K562 (cell line): ENCODE measurements around the gene ALDH3B2. TPM values are rescaled to one million over a fixed set of nuclear protein-coding genes. Genes with fewer than 3 reads are reported as not detected.

ENCODE experiments used
- ATAC-seq: fragments of 200-7000 bp; cut with Tn5 transposase; 3 replicates; pipeline ENCODE4 v1.9.1; 2020; ENCODE audit warnings: moderate library complexity
- BruUV-seq: library from RNA; stranded (reverse); fragments of 400-500 nt; replicated peaks from 2 replicates; lab custom pipeline; 2021; lab: Mats Ljungman, UMichigan
- CTCF ChIA-PET: fragments of 300-600 bp; formaldehyde crosslinking; extraction: SDS; loops from one replicate; lab custom pipeline; 2021; ENCODE audit warnings: low intra/inter-chr PET ratio; lab: Yijun Ruan, JAX
- POLR2A ChIA-PET: fragments of 300-600, 350-650 bp; sonication (Branson Sonifier 250); formaldehyde crosslinking; extraction: SDS; loops from one replicate; lab custom pipeline; 2021; ENCODE audit warnings: antibody characterized with exemption, inconsistent platforms; lab: Yijun Ruan, JAX
- DNase-seq, 4 experiments: peaks; one replicate each; pipeline versions ENCODE4 v3.0.0 to v3.0.0-alpha.2; 2011 to 2018; ENCODE audit warnings: low spot score in 3 of 4, mixed read lengths in 3 of 4; ENCODE audit errors: extremely low read depth in 1 of 4
- FAIRE-seq: peaks from 2 replicates; lab custom pipeline; 2011; peaks lifted over from hg19 to GRCh38; lab: Jason Lieb, UNC
- H2AFZ ChIP-seq: 2 replicates; pipeline ENCODE4 v1.6.0; 2011; ENCODE audit warnings: low read depth, low read length, control low read depth, inconsistent platforms
- H3K27ac ChIP-seq: fragments of 200-600 bp; 3 replicates; pipeline ENCODE4 v1.8.0; 2011; ENCODE audit warnings: low read depth, mild to moderate bottlenecking, control low read depth, inconsistent platforms, low read length, moderate library complexity, mixed read lengths; ENCODE audit errors: extremely low read depth
- H3K27me3 ChIP-seq, 2 experiments: fragments of 300-600 bp in 1 of 2; 2 replicates in 1 of 2; 3 replicates in 1 of 2; pipeline versions ENCODE4 v1.6.0 to v1.8.0; 2011; ENCODE audit warnings: inconsistent platforms in 2 of 2, low read length in 2 of 2, mild to moderate bottlenecking in 1 of 2, mixed read lengths in 1 of 2, moderate library complexity in 1 of 2; ENCODE audit not compliant: control insufficient read depth in 2 of 2, insufficient read depth in 2 of 2
- H3K36me3 ChIP-seq: fragments of 300-600 bp; 3 replicates; pipeline ENCODE4 v1.8.0; 2011; ENCODE audit warnings: mild to moderate bottlenecking, low read length, inconsistent platforms; ENCODE audit not compliant: control insufficient read depth, insufficient read depth
- H3K4me1 ChIP-seq, 2 experiments: fragments of 200-600 bp in 1 of 2; replicated peaks in 1 of 2; 2 replicates in 1 of 2; 3 replicates in 1 of 2; pipeline versions ENCODE4 v1.5.1 to v1.8.0; 2011; ENCODE audit warnings: inconsistent platforms in 2 of 2, low read length in 2 of 2, mild to moderate bottlenecking in 1 of 2, mixed read lengths in 1 of 2, moderate library complexity in 1 of 2; ENCODE audit not compliant: control insufficient read depth in 2 of 2, insufficient read depth in 2 of 2
- H3K4me2 ChIP-seq: 2 replicates; pipeline ENCODE4 v1.6.1; 2011; ENCODE audit warnings: low read length, control low read depth, inconsistent platforms, mixed read lengths; ENCODE audit not compliant: insufficient read depth
- H3K4me3 ChIP-seq: fragments of 200-600 bp; sonication (generic), shearing (Covaris generic); 2 replicates; pipeline ENCODE4 v1.5.1; 2016; ENCODE audit warnings: control low read depth, inconsistent platforms
- H3K79me2 ChIP-seq: fragments of 200-600 bp; 3 replicates; pipeline ENCODE4 v1.8.0; 2011; ENCODE audit warnings: low read length, inconsistent platforms; ENCODE audit not compliant: control insufficient read depth, insufficient read depth
- H3K9ac ChIP-seq, 2 experiments: 2 replicates each; pipeline versions ENCODE4 v1.6.0 to v1.6.1; 2011; ENCODE audit warnings: low read depth in 2 of 2, low read length in 2 of 2, control low read depth in 1 of 2, inconsistent platforms in 1 of 2, mild to moderate bottlenecking in 1 of 2, mixed read lengths in 1 of 2; ENCODE audit not compliant: insufficient read depth in 1 of 2
- H3K9me1 ChIP-seq: one replicate; pipeline ENCODE4 v1.6.0; 2011; ENCODE audit warnings: inconsistent platforms, mild to moderate bottlenecking, low read length, moderate library complexity; ENCODE audit not compliant: control insufficient read depth, insufficient read depth
- H3K9me3 ChIP-seq: replicated peaks from 2 replicates; pipeline ENCODE4 v1.5.1; 2011; ENCODE audit warnings: low read depth, low read length, inconsistent platforms; ENCODE audit not compliant: control insufficient read depth, insufficient read depth
- H4K20me1 ChIP-seq: replicated peaks from 2 replicates; pipeline ENCODE4 v1.6.1; 2011; ENCODE audit warnings: low read length, inconsistent platforms, mixed read lengths; ENCODE audit not compliant: control insufficient read depth, insufficient read depth
- ZNF121 ChIP-seq: sonication (generic); formaldehyde crosslinking; conservative IDR thresholded peaks from 2 replicates; pipeline ENCODE4 v1.8.0; 2022; ENCODE audit warnings: missing genetic modification reagents
- ZNF408 ChIP-seq: fragments of 250-450 bp; sonication (Bioruptor Pico); IDR thresholded peaks from 2 replicates; pipeline ENCODE4 v1.4.0; 2020; ENCODE audit warnings: low read depth, mild to moderate bottlenecking, moderate library complexity
- WGBS: fragments of 100-300 bp; shearing (Covaris generic); methylation state at CpG from one replicate; pipeline ENCODE4 v1.1.6; 2016; ENCODE audit warnings: low coverage, mixed read lengths; ENCODE audit not compliant: insufficient coverage; ENCODE audit errors: missing lambda C conversion rate; 5-methylcytosine and 5-hydroxymethylcytosine counted together
- in situ Hi-C: fragments of 300-500 bp; cut with MboI; formaldehyde crosslinking; loops from 4 replicates; pipeline ENCODE4 v1.15.0; 2018; ENCODE audit warnings: inconsistent platforms, mixed read lengths
- intact Hi-C: fragments of 100-400 bp; cut with micrococcal nuclease; formaldehyde crosslinking; loops from 2 replicates; pipeline ENCODE4 v1.14.2; 2022
- polyA plus RNA-seq, 8 experiments: library from polyadenylated mRNA; depleted of rRNA in 4 of 8; stranded (reverse) in 5 of 8; unstranded in 3 of 8; fragments of >200 nt; fragmentation: Nextera tagmentation in 2 of 8; fragmentation: Illumina TruSeq in 1 of 8; extraction: Ambion mirVana in 2 of 8; extraction: Trizol in 1 of 8; gene quantifications; 2 replicates each; pipeline versions ENCODE4 v1.2.1 to v1.2.3, GENCODE V29; 2011 to 2014; ENCODE audit warnings: inconsistent platforms in 1 of 8, missing spikeins in 1 of 8
- total RNA-seq, 7 experiments: library from RNA; depleted of rRNA in 6 of 7; stranded (reverse); fragments of >200 nt in 6 of 7; fragmentation: Illumina TruSeq in 2 of 7; extraction: Trizol in 2 of 7; gene quantifications; 2 replicates each; pipeline versions ENCODE4 v1.2.1 to v1.2.3, GENCODE V29; 2011 to 2021; ENCODE audit warnings: low replicate concordance in 1 of 7

ALDH3B2 gene
- total and polyA plus RNA-seq, 9 of the 15 experiments (the other 6 are each of a cell fraction or from before 2014, with no cell fraction given): not detected

DNA sequence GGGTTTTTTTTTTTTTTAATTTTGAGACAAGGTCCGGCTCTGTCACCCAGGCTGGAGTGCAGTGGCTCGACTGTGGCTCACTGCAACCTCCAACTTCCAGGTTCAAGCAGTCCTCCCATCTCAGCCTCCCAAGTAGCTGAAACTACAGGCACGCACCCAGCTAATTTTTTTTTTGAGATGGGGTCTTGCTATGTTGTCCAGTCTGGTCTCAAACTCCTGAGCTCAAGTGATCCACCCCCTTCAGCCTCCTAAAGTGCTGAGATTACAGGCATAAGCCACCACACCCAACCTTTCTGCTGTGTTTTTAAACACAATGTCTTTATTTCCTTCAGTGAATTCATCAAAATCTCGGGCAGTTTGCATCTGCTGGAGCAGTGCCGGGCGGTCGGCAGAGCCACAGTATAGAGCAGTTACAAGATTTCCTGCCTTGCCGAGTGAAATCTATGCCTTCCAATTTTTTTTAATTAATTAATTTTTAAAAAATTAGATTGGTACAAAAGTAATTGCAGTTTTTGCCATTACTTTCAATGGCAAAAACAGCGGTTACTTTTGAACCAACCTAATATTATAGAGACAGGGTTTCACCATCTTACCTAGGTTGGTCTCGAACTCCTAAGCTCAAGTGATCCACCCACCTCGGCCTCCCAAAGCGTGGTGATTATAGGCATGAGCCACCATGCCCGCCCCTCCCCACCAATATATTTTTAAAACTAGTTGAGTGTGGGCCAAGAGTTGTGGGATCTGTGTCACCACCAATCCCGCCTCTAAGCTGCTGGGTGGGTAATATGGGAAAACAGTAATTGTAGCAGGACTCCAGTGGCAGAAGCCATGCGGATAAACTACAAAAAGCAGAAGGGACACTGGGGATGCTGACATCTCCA, 21.2 kb downstream of the ALDH3B2 start:
- CTCF ChIA-PET: no interaction called here
- TF ChIP-seq ZNF121 (CRISPR knock-in tag) (peak; percentile 91), ZNF408 (CRISPR knock-in tag) (no peak)
- POLR2A ChIA-PET: no interaction called here
- in situ Hi-C loops (loop anchor here (5.0 kb wide), 1 partner anchor 81 kb away; no protein-coding TSS in a partner anchor), intact Hi-C loops (no loop called here)
- Histone ChIP-seq H3K9ac (no peak overlapping the region), H4K20me1 (peaks cover 3% of the 10 kb centered on the region; the same call in 1 of the 2 replicates), H3K9me1 (no peaks in the 10 kb centered on the region), H3K4me3 (no peak overlapping the region), H3K4me2 (no peak overlapping the region), H2AFZ (no peak overlapping the region), H3K9me3 (no peaks in the 10 kb centered on the region; the same call in none of the 2 replicates), H3K79me2 (no peaks in the 10 kb centered on the region), H3K27me3 (peaks cover 2 to 23% of the 10 kb centered on the region in 2 experiments; a peak in 4 of 5 replicates), H3K36me3 (no peaks in the 10 kb centered on the region), H3K4me1 (peaks cover 0 to 12% of the 10 kb centered on the region in 2 experiments; a peak in 1 of 5 replicates), H3K27ac (no peak overlapping the region)
- BruUV-seq: no TSS peak
- no peak for ATAC-seq
- DNase-seq: no peak
- 26% methylated on average over 15 of the region's 15 CpGs for WGBS
- no peak for FAIRE-seq
